GM21825 (cell line): ENCODE results near the gene TTC21B.
"Not testable (repeated sequence)": the region's sequence is repeated elsewhere in the genome, so short reads cannot be mapped to it uniquely, and the experiment has no call there.

Experiments
- ATAC-seq: cut with Tn5 transposase; IDR thresholded peaks from one replicate; pipeline ENCODE4 v1.9.1; 2021; ENCODE audit warnings: mild to moderate bottlenecking, moderate library complexity; ENCODE audit not compliant: unreplicated experiment

The TTC21B gene

DNA sequence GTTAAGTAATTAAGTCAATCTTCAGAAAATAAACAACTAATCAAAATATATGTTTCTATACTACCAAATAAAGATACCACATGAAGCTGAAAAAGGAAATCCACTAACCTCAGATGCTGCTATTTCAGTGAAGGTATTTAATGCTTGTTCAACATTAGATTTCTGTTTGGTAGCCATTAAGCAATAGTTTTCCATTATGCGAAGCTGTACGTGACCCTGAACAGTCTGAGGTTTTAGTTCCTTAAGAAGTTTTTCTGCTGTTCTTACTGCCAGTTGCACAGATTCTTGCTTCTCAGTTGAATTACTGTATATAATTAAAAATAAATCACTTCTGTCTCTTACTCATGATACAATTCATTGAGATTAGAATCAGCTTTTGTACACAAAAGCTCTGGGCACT is 65.4 kb downstream of the TTC21B start:
- ATAC-seq, result no peak

DNA sequence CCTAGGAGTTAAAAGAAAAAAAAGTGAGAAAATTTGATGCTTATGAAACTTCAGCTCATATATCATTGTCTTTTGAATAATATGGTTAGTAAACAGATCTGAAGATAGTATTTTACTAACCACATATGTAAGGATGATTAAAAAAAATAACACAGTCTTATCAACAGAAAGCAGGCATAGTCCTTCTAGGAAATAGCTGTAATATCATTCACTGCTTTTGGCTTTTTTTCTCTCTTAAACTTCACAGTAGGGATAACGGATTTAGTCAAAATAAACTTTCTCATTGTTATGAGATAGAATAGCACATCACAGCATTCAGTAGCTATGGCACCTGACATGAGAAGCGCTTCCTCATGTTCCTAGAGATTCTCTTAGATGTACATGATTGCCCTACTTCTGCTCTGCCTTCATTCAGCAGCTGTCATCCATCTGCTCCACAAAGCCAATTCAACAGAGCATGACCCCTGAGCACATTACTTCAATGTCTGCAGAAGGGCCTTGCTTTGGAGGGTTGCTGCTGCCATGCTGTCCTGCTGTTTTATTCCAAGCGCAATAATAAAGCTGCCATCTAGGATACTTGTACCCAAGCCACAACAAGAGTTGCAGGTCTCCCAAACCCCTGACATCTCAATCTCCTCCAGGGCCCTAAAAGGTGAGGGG is 67.0 kb downstream of the TTC21B start:
- ATAC-seq, result no peak

DNA sequence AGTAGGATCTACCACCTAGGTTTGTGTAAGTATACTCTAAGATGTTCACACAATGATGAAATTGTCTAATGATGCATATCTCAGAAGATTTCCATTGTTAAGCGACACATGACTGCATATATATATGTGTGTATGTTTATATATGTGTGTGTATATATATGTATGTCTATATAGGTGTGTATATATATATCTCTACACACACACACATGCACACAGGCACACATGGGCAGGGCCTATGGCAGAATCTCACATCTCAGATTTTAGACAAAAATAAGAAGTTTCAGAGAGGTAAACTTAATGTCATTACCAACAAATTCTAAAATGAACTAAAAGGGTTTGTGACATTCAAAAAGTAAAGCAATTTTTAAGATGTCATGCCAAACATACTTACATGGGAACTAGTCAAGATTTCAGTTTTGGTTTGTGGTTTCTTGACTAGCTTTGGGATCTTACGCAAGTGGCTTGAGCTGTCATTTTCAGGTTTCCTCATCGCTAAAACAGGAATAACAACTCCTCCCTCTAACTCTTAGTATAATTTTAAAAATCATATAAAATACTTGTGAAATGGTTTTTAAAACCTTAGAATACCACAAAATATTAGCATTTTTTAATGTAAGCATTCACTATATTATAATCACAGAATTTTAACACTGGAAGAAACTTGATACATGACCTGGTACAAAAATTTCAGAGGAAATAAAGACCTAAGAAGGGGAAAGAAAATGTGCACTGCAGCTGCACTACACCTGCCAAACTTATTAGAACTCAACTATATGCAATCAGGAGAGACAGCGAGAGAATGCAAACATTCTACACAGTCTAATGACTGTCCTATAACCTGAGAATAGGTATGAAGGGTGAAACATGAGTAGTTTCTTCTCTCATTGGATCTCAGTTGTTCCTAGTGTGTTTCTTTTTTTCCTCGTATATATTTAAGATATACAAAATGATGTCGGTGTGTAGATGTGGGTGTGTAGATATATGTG is 75.7 kb downstream of the TTC21B start:
- ATAC-seq, result peak; percentile 51

DNA sequence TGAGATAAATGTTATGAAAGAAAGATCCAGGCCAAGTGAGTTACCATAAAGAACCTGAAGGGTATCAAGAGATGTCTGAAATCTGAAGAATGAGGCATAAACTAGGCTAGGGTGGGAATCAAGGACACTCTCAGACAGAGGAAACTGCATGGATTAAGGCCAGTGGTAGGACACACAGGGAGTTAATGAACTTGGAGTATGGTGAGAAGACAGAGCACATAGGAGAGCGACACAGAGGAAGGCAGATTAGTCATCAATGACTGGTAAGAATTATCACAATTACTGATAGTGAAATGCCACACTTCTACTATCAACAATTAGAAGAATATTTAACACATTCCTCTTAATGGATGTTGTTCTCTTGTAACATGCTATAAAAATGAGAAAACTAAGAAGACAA is 76.9 kb downstream of the TTC21B start:
- ATAC-seq, result no peak

DNA sequence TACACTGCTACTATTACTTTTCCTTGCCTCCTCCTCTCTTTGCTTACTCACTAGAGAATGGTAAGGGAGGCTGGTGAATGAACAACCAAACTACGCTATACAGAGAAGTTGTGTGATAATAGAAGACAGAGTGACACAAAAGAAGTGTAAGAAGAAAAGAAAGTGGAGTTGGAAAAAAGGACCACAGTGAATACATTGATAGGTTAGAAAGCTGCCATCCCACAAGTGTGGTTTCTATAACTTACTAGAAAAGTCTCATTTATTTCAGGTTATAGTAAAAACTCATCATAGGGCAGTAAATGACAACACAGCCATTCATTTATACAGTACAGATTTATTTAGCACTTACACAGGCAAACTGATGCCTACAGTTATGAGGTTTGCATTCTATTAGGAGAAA is 77.3 kb downstream of the TTC21B start:
- no peak for ATAC-seq

DNA sequence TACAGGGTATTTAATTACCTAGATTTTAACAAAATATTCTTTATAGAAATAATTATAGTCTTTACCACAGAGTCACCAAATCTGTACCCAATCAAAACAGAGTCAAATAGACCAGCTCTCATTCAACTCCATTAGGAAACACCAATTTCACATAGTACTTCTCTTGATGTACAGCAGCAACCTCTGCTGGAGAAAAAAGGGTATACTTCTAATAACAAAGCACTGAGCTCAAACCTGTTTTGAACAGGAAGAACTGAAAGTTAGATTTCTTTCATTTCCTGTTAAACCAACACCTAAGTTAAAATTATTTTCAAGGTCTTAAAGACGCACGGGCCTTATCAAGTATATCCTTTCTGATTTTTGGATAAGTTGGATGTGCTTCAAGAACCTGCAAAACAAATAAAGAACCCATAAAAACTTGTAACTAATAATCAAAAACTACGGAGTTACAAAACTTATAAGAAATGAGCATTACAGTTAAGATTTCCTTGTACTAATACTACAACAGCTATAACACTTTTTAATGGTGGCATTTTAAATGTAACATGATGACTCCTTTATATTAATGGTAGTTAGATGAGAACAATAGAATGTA is 79.0 kb downstream of the TTC21B start:
- ATAC-seq, result peak; percentile 95

DNA sequence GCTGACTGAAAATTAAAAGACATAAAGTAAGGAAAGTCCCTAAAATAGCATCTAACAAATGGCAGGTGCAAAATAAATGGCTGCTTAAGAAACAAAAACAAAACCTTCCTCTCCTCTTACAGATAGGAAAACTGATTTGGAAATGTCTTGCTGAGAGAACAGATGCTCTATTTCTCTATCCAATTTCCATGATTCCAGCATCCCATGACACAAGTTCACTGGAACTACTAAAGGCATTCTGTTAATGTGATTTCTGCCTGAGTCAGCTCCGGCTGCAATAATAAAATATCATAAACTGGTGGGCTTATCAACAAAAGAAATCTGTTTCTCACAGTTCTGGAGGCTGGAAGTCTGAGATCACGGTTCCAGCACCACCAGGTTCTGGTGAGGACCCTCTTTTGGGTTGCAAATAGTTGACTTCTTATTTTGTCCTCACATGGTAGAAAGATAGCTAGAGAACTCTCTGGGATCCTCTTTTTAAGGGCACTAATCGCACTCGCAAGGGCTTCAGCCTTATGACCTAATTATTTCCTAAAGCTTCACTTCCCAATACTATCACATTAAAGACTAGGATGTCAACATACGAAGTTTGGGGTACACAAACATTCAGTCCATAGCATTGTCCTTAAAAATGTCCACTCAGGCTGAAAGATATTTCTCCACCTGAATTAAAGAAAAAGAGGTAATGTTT is 81.3 kb downstream of the TTC21B start:
- no peak for ATAC-seq

DNA sequence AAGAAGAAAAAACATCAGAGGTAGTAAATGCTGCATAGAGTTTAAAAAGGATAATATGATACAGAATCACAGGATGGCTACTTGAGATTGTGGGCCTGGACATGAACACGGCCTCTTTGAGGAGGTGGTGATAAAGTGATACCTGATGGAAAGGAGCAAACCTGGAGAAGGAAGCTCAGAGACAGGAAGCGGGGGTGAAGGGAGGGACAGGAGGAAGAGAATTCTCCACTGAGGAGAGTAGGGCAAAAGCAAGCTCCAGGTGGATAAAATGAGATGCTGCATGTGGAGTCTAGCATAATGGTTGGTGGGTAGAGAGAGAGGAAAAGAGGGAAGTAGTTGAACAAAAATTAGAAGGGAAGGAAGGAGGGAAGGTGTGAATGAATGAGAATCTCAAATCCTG is 82.6 kb downstream of the TTC21B start:
- ATAC-seq, result no peak

DNA sequence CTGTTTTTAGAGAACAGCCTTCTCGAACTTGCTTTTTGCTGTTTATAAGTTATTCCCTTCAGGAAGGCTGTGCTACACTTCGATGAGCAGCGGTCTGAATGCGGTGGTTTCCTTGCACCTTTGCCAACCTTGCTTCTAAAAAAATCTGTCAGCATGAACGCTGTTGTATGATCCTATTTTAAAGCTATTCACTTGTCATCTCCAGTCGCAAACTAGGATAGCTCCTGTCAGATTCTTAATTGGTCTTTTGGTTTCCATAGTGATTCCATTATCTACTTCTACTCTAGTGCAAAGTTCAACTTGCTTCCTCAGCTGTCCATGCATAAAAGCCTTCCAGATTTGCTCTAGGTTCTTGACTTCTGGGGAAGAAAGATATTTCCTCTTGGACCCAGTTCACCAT is 83.2 kb downstream of the TTC21B start:
- no peak for ATAC-seq

DNA sequence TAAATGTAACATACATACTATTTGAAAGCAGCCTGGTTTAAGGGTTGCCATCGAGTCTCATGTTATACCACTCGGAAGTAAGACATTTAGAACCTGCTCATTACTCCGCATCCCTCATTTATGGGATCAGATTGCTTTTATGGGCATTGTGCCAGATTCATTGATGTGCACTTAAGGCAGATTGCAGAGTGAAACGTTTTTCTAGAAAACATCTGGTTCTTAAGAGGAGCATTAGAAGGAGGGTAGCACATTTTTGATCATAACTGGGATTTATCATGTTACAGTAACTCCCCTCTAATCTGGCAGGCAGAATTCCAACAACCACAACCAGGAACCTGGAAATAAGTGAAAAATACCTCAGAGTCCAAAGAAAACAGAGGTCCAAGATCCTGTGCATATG is 85.4 kb downstream of the TTC21B start:
- no peak for ATAC-seq

DNA sequence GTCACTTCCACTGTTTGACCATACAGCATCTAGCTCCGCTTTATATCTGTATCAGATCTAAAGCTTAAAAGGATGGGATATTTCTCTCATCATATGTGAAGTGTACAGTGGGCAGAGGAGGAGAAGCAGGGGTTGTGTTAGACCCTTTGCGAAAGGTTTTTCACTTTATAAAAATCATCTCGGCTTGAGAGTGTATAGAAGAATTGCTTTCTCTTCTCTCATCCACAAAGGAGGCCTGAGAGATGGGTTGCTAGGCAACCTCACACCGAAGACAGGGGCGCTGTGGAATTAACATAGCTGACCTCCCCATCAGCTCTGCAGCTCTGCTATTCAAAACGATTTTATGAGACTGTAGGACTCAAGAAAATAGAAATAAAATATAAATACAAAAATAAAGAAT is 89.3 kb downstream of the TTC21B start:
- no peak for ATAC-seq

DNA sequence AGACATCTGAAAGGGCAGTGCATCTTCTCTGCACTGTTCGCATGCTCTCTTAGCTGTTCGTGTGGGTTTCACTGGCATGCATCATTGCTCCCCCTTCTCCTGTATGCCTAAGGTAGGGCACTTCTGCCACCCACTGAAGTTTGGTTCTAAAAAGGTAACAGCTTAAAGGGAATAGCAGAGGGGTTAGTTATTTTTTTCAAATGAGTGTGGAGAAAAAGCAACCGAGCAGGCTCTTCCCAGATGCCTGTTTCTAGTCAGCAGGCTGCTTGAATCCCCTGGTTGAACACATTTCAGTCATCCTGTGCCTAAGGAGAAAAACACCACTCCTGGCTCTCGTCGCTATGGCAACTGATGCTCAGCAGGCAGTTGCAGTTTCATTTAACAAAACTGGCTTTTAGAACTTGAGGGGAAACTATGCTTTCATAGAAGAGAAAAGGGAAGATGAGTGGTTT is 89.7 kb downstream of the TTC21B start:
- peak; percentile 75 for ATAC-seq

DNA sequence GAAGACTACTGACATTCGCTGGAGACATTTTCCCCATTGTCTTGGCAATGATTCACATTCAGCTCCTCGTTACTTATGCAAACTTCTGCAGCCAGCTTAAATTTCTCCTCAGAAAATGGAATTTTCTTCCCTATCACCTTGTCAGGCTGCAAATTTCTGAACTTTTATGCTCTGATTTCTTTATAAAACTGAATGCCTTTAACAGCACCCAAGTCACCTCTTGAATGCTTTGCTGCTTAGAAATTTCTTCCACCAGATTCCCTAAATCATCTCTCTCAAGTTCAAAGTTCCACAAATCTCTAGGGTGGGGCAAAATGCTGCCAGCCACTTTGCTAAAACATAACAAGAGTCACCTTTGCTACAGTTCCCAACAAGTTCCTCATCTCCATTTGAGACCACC is 92.5 kb downstream of the TTC21B start:
- ATAC-seq, result not testable (repeated sequence)

DNA sequence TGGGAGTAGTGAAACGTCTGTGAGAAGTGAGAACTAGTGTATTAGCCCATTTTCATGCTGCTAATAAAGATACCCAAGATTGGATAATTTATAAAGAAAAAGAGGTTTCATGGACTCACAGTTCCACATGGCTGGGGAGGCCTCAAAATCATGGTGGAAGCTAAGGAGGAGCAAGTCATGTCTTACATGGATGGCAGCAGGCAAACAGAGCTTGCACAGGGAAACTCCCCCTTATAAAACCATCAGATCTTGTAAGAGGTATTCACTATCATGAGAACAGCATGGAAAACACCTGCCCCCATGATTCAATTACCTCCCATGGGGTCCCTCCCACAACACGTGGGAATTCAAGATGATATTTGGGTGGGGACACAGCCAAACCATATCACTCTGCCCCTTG is 93.9 kb downstream of the TTC21B start:
- ATAC-seq, result not testable (repeated sequence)

DNA sequence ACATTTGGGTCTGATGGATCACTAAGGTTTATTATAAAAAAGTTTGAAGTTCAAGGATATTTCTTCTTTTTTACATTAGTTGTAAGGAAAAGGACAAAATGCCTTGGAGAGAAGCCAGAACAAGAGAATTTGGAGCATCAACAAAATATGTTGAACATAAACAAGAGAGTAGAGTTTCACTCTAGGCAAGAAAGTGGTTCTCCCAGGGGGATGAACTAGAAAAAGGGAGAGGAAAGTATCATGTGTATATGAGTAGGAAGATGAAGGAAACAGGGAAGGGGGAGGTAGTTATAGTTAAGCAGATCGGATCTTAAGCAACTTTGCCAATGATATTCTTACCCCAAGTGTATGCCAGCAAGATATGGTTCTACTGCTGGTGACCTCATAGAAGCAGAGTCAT is 95.7 kb downstream of the TTC21B start:
- no peak for ATAC-seq

DNA sequence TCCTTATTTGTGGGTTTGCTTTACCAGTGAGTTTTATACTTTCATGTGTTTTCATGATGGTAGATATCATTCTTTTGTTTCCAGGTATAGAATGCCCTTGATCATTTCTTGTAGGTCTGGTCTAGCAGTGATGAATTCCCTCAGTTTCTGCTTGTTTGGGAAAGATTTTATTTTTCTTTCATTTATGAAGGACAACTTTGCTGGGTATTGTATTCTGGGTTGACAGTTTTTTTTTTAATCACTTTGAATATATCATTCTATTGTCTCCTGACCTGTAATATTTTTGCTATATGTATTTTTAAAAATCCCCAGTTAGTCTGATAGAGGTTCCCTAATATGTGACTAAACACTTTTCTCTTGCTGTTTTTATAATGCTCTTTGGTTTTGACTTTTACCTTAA is 101.2 kb downstream of the TTC21B start:
- ATAC-seq, result no peak

DNA sequence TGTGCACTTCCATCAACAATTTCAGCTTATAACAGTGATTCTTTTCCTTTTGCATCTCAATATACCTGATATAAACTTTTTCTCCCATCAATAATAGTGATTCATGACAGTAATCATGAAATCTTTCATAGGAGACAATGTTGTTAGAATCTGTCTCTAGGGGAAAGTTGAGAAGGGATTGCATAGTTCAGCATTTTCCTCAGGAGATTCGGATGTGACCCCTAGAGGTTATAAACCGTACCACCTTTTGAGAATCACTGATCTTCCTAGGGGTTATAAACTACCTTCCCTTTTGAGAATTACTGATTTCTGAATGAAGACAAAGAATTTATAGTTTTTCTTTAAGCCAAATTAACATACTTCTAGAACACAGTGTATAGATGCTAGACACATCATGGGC is 106.6 kb downstream of the TTC21B start:
- no peak for ATAC-seq

DNA sequence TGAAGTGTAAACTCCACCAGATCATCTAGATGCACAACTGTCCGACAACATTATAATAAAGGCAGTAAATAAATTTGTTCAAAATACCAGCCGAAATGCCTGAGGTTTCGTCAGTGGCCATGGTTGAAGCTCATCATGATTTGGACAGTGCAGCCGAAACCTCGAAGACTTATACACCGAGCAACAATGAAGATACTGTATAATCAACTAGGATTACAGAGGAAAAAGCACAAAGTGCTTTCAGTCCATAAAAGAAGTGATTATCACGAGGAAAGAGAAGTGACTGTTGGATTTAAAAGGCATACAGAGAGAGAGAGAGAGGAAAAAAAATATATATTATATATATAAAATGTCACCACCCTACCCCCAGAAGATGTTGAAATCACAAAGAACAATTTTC is 107.5 kb downstream of the TTC21B start:
- ATAC-seq, result no peak

DNA sequence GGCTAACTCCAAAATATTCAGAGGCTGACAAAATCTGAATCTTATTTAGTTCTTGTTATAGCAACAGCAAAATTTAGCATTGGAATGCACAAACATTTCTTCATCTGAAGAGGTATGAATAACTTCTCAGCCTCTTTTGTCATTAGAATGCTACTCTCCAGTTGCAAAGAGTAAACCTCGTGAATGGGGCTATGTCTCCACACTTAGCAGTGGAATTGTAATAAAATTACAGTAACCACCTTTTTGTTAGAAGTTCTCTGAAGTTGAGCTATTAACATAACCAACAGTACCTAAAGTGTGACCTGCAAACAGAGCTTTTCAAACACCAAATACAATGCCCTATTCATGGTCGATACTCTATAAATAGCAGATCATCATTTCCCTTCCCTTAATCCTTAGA is 109.4 kb downstream of the TTC21B start:
- ATAC-seq, result no peak

DNA sequence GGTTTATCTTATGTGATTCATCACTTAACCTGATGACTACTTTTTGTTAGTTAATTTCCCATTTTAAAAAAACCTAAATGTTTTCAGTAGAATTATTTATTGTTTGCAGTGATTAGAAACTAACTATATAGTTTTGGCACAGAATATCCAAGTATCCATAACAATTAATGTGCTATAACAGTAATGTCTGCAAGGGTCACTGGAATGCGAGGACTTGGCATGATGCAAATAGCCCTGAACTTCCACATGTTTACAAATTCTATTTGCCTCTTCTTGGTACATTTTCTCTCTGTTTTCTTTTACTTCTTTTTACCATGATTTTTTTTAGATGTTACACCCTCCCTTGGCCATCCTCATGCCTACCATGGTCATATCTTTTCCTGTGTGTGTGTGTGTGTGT is 110.2 kb downstream of the TTC21B start:
- ATAC-seq, result no peak

DNA sequence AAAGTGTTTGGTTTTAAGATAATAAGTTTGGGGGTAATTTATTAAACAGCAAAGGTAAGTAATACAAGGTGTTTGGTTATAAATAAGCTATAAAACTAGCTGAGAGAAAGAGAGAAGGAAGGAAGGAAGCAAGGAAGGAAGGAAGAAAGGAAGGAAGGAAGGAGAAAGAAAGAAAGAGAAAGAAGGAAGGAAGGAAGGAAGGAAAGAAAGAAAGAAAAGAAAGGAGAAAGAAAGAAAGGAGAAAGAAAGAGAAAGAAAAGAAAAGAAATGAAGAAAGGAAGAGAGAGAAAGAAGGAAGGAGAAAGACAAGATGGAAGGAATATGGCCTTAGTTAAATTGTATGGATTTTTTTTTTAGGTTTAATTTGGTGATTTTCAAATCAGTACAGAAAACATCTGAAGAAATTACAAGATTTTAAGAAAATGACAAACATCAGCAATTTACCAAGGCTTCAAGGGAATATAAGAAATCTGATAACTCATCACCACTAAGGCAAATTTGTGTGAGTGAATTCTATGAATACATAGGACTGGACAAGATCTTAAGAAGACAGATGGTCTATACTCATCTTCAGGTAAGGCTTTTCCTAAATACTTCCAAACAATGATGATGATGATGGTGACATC is 113.1 kb downstream of the TTC21B start:
- no peak for ATAC-seq
